Measurements from ENCODE around the gene DDX47. TPM values are rescaled to one million over a fixed set of nuclear protein-coding genes. Genes with fewer than 3 reads are reported as not detected.

DDX47 gene
- total and polyA plus RNA-seq, 10 donors: 34.0 to 58.1 (median 42.0) TPM

- Histone ChIP-seq H3K4me1 (no peaks in the 10 kb centered on the region), H3K4me3 (no peak overlapping the region), H3K36me3 (no peaks in the 10 kb centered on the region), H3K27me3 (replicated peaks in 1 of 7) (no peaks in the 10 kb centered on the region), H3K9me3 (no peaks in the 10 kb centered on the region), H3K27ac (no peak overlapping the region)
- DNase-seq: no peak
- WGBS, 5 donors: 63 to 95% (median 71%) methylated on average over 3 of the region's 3 CpGs
- intact Hi-C loops (cut with DNase I; ENCODE audit: low total_unique reads): no loop called here
- no peak for TF ChIP-seq POLR2AphosphoS5 (IDR thresholded peaks at IDR 0.05)
- no peak for TF ChIP-seq CTCF (IDR thresholded peaks at IDR 0.05 in 8 of 11, conservative IDR thresholded peaks at IDR 0.05 in 3 of 11)
- no peak for TF ChIP-seq POLR2A (IDR thresholded peaks at IDR 0.05)
Observed at GRCh38 chr12:12796171-12796570, 17.0 kb upstream of the DDX47 start.

- no peak for DNase-seq
- Histone ChIP-seq H3K4me3 (no peak overlapping the region), H3K27me3 (replicated peaks in 1 of 7) (no peaks in the 10 kb centered on the region), H3K36me3 (no peaks in the 10 kb centered on the region), H3K9me3 (no peaks in the 10 kb centered on the region), H3K27ac (no peak overlapping the region), H3K4me1 (no peaks in the 10 kb centered on the region)
- no peak for TF ChIP-seq CTCF (IDR thresholded peaks at IDR 0.05 in 8 of 11, conservative IDR thresholded peaks at IDR 0.05 in 3 of 11)
- no peak for TF ChIP-seq POLR2AphosphoS5 (IDR thresholded peaks at IDR 0.05)
- TF ChIP-seq POLR2A (IDR thresholded peaks at IDR 0.05): no peak
- intact Hi-C loops (cut with DNase I; ENCODE audit: low total_unique reads): no loop called here
- 83 to 90% (median 84%) methylated on average over 9 of the region's 9 CpGs for WGBS, 5 donors
Observed at GRCh38 chr12:12796928-12797793, 16.0 kb upstream of the DDX47 start.

- H3K27me3 ChIP-seq (replicated peaks in 1 of 7): no peaks in the 10 kb centered on the region
- no peak for TF ChIP-seq CTCF (IDR thresholded peaks at IDR 0.05 in 8 of 11, conservative IDR thresholded peaks at IDR 0.05 in 3 of 11)
- no peak for TF ChIP-seq POLR2A (IDR thresholded peaks at IDR 0.05)
- no peak for TF ChIP-seq POLR2AphosphoS5 (IDR thresholded peaks at IDR 0.05)
- no peak overlapping the region for H3K4me3 ChIP-seq
- no peaks in the 10 kb centered on the region for H3K9me3 ChIP-seq
- H3K36me3 ChIP-seq: no peaks in the 10 kb centered on the region
- intact Hi-C loops (cut with DNase I; ENCODE audit: low total_unique reads): no loop called here
- peaks cover under 1 to 2% (median under 1%) of the 10 kb centered on the region in 6 donors for H3K4me1 ChIP-seq
- WGBS, 5 donors: 83 to 98% (median 94%) methylated on average over 3 of the region's 3 CpGs
- no peak for DNase-seq
- H3K27ac ChIP-seq: no peak overlapping the region
Observed at GRCh38 chr12:12797794-12798152, 15.4 kb upstream of the DDX47 start.

- H3K9me3 ChIP-seq: no peaks in the 10 kb centered on the region
- no peak overlapping the region for H3K27ac ChIP-seq
- H3K4me1 ChIP-seq: peaks cover 5 to 9% (median 8%) of the 10 kb centered on the region in 6 donors
- H3K36me3 ChIP-seq: no peaks in the 10 kb centered on the region
- no peak overlapping the region for H3K4me3 ChIP-seq
- H3K27me3 ChIP-seq (replicated peaks in 1 of 7): no peaks in the 10 kb centered on the region
- intact Hi-C loops (cut with DNase I; ENCODE audit: low total_unique reads): no loop called here
- WGBS, 5 donors: 77 to 91% (median 91%) methylated on average over 1 of the region's 1 CpG
- no peak for TF ChIP-seq POLR2A (IDR thresholded peaks at IDR 0.05)
- no peak for TF ChIP-seq CTCF (IDR thresholded peaks at IDR 0.05 in 8 of 11, conservative IDR thresholded peaks at IDR 0.05 in 3 of 11)
- TF ChIP-seq POLR2AphosphoS5 (IDR thresholded peaks at IDR 0.05): no peak
- no peak for DNase-seq
Observed at GRCh38 chr12:12798480-12798879, 14.7 kb upstream of the DDX47 start.
